Fibroblast of mammary gland (primary cell): ENCODE measurements around the gene ANKH.

Source experiments
- DNase-seq: peaks from one replicate; pipeline ENCODE4 v3.0.0-alpha.2; 2010; ENCODE audit warnings: low read depth
- H3K4me3 ChIP-seq: 2 replicates; pipeline ENCODE4 v1.5.1; 2011; ENCODE audit warnings: low read depth, mild to moderate bottlenecking, low read length, moderate library complexity; ENCODE audit not compliant: control insufficient read depth
- CTCF ChIP-seq: conservative IDR thresholded peaks from 2 replicates; pipeline ENCODE4 v1.5.1; 2011; ENCODE audit warnings: low read depth, low read length, inconsistent platforms; ENCODE audit not compliant: control insufficient read depth, insufficient read depth

ANKH gene

GRCh38 chr5:14913096-14913495 is 41.5 kb upstream of the ANKH start:
- no peak for DNase-seq
- no peak overlapping the region for H3K4me3 ChIP-seq
- TF ChIP-seq CTCF, result no peak

DNA sequence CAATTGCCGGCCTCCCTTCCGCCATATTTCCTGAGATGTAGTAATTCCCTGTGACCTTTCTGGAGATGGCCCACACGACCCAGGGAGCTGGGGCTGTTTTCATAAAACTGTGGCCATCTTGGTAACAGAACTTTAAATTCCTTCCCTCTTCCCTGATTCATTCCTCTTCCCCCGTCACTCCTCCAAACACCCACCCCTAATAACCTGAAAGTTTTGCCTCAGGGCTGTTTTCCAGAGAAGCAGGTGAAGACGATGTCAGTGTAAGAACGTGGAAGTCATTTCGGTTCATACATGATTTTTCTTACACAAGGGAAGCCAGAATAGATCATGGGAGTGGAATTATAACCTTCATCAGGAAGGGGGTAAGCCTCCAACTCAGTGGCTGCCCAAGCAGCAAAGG is 40.6 kb upstream of the ANKH start:
- no peak for TF ChIP-seq CTCF
- no peak overlapping the region for H3K4me3 ChIP-seq
- no peak for DNase-seq

DNA sequence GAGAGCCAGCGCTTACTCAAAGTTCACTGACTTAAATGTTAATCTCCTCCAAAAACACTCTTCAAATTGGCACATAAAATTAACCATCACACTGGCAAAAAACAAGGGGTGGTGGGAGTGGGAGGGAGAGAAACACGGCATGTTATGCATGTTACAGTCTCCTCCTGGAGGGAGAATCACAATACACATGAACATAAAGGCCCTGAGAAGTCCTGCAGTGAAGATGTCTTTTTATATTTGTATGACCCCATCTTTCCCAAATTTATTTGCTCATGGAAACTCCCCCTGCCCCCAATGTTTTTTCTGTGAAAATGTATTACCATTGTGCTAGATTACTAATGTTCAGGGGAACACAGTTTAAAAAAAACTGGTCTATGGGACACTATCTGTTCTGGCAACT is 37.8 kb upstream of the ANKH start:
- no peak for TF ChIP-seq CTCF
- H3K4me3 ChIP-seq, result no peak overlapping the region
- no peak for DNase-seq

DNA sequence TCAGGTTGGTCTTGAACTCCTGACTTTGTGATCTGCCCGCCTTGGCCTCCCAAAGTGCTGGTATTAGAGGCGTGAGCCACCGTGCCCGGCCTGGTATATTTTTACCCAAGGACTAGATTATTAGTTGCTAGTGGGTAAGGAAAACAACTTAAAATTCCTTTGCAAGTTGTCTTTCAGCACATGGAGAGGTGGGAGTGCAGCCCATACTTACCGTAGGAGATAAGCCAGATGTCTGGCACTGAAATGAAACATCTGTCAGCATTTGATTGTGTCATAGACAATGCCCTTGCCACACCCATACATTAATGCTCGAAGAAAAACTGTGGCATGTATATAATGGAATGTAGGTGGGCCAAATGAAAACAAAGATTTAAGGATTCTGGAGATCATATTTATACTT is 36.6 kb upstream of the ANKH start:
- peak; percentile 82 for DNase-seq
- no peak overlapping the region for H3K4me3 ChIP-seq
- TF ChIP-seq CTCF, result no peak

GRCh38 chr5:14906628-14907027 is 35.0 kb upstream of the ANKH start:
- no peak for DNase-seq
- H3K4me3 ChIP-seq, result no peak overlapping the region
- no peak for TF ChIP-seq CTCF

- no peak for TF ChIP-seq CTCF
- no peak overlapping the region for H3K4me3 ChIP-seq
- DNase-seq, result no peak
Observed at GRCh38 chr5:14902826-14903560, 31.4 kb upstream of the ANKH start.
